HCT116 (cell line): ENCODE measurements around the gene USP9Y. TPM values are rescaled to one million over a fixed set of nuclear protein-coding genes. Genes with fewer than 3 reads are reported as not detected.

Source experiments
- ATAC-seq: fragments of 200-7000 bp; cut with Tn5 transposase; 2 replicates; pipeline ENCODE4 v1.9.1; 2020; ENCODE audit warnings: mild to moderate bottlenecking, moderate library complexity
- BruUV-seq: library from RNA; stranded (reverse); fragments of 400-500 nt; replicated peaks from 2 replicates; lab custom pipeline; 2021; lab: Mats Ljungman, UMichigan
- CTCF ChIA-PET: fragments of 300-600 bp; sonication (Branson Sonifier 250); formaldehyde crosslinking; loops from one replicate; lab custom pipeline; 2021; ENCODE audit warnings: antibody characterized with exemption; lab: Charles Lee
- POLR2A ChIA-PET: fragments of 300-600, 350-600 bp; sonication (Branson Sonifier 250); formaldehyde crosslinking; loops from one replicate; lab custom pipeline; 2021; ENCODE audit warnings: antibody characterized with exemption; lab: Charles Lee
- RAD21 ChIA-PET, 2 experiments: fragments of 300-600 bp; sonication (Branson Sonifier 250); formaldehyde crosslinking; loops; one replicate each; lab custom pipeline; 2023; ENCODE audit warnings: low total read pairs in 2 of 2; ENCODE audit not compliant: uncharacterized antibody in 2 of 2, unreplicated experiment in 2 of 2, low non-redundant PET in 1 of 2; lab: Charles Lee
- DNase-seq: peaks from one replicate; pipeline ENCODE4 v3.0.0-alpha.2; 2010; ENCODE audit warnings: low read depth, low spot score
- H2AFZ ChIP-seq: fragments of 200-600 bp; shearing (Covaris generic), sonication (generic); 2 replicates; pipeline ENCODE4 v1.6.1; 2017; ENCODE audit warnings: low read depth, mixed run types, mixed read lengths, antibody characterized with exemption, low read length; ENCODE audit not compliant: poor library complexity, severe bottlenecking
- H3K27ac ChIP-seq: 2 replicates; pipeline ENCODE4 v1.5.1; 2012; ENCODE audit warnings: low read depth, low read length
- H3K27me3 ChIP-seq: fragments of 200-600 bp; sonication (generic); 2 replicates; pipeline ENCODE4 v1.6.1; 2016; ENCODE audit warnings: mixed run types, low read length, mixed read lengths; ENCODE audit not compliant: insufficient read depth
- H3K36me3 ChIP-seq, 2 experiments: fragments of 200-500 bp in 1 of 2; fragments of 200-600 bp in 1 of 2; sonication (Bioruptor generic) in 1 of 2; sonication (generic) in 1 of 2; 2 replicates each; pipeline versions ENCODE4 v1.5.1 to v1.6.1; 2014 to 2016; ENCODE audit warnings: low read length in 2 of 2, inconsistent platforms in 1 of 2, mixed read lengths in 1 of 2, mixed run types in 1 of 2; ENCODE audit not compliant: insufficient read depth in 2 of 2, control insufficient read depth in 1 of 2
- H3K4me1 ChIP-seq, 2 experiments: fragments of 200-600 bp in 1 of 2; sonication (generic) in 1 of 2; 2 replicates each; pipeline versions ENCODE4 v1.5.1 to v1.6.1; 2012 to 2017; ENCODE audit warnings: low read length in 2 of 2, inconsistent platforms in 1 of 2, mild to moderate bottlenecking in 1 of 2, mixed read lengths in 1 of 2, mixed run types in 1 of 2, moderate library complexity in 1 of 2; ENCODE audit not compliant: insufficient read depth in 2 of 2, control insufficient read depth in 1 of 2
- H3K4me2 ChIP-seq: fragments of 200-600 bp; sonication (generic); 2 replicates; pipeline ENCODE4 v1.6.1; 2017; ENCODE audit warnings: mixed run types, low read length, mixed read lengths
- H3K4me3 ChIP-seq, 2 experiments: fragments of 200-600 bp in 1 of 2; sonication (generic) in 1 of 2; replicated peaks in 1 of 2; 2 replicates each; pipeline ENCODE4 v1.5.1; 2011 to 2016; ENCODE audit warnings: low read length in 2 of 2, control low read depth in 1 of 2, low read depth in 1 of 2, mild to moderate bottlenecking in 1 of 2, mixed read lengths in 1 of 2, mixed run types in 1 of 2
- H3K79me2 ChIP-seq: fragments of 200-600 bp; sonication (generic); 2 replicates; pipeline ENCODE4 v1.6.1; 2017; ENCODE audit warnings: mild to moderate bottlenecking, mixed run types, low read length, moderate library complexity, mixed read lengths; ENCODE audit not compliant: insufficient read depth
- H3K9ac ChIP-seq: fragments of 200-600 bp; sonication (generic); 2 replicates; pipeline ENCODE4 v1.6.1; 2016; ENCODE audit warnings: low read length, mixed read lengths
- H3K9me2 ChIP-seq: fragments of 200-600 bp; sonication (generic), shearing (Covaris generic); 2 replicates; pipeline ENCODE4 v1.6.1; 2017; ENCODE audit warnings: mixed run types, mild to moderate bottlenecking, moderate library complexity; ENCODE audit not compliant: insufficient read depth
- H3K9me3 ChIP-seq, 2 experiments: fragments of 200-500 bp in 1 of 2; fragments of 200-600 bp in 1 of 2; sonication (Bioruptor generic) in 1 of 2; sonication (generic) in 1 of 2; 2 replicates each; pipeline ENCODE4 v1.6.1; 2014 to 2017; ENCODE audit warnings: low read length in 2 of 2, mixed read lengths in 2 of 2, inconsistent platforms in 1 of 2, low read depth in 1 of 2, mild to moderate bottlenecking in 1 of 2, mixed run types in 1 of 2, moderate library complexity in 1 of 2; ENCODE audit not compliant: control insufficient read depth in 1 of 2, insufficient read depth in 1 of 2
- H4K20me1 ChIP-seq: fragments of 200-600 bp; sonication (generic), shearing (Covaris generic); 2 replicates; pipeline ENCODE4 v1.6.1; 2017; ENCODE audit warnings: mixed run types, mild to moderate bottlenecking, moderate library complexity; ENCODE audit not compliant: insufficient read depth
- ATF3 ChIP-seq: IDR thresholded peaks from 2 replicates; pipeline ENCODE4 v1.6.1; 2012
- CBX3 ChIP-seq: IDR thresholded peaks from 2 replicates; pipeline ENCODE4 v1.6.1; 2012; ENCODE audit warnings: low read depth
- CEBPB ChIP-seq: IDR thresholded peaks from 2 replicates; pipeline ENCODE4 v1.6.1; 2012; ENCODE audit warnings: low read depth
- EGR1 ChIP-seq: IDR thresholded peaks from 2 replicates; pipeline ENCODE4 v1.6.1; 2012; ENCODE audit warnings: low read depth
- ELF1 ChIP-seq: IDR thresholded peaks from 2 replicates; pipeline ENCODE4 v1.6.1; 2012; ENCODE audit warnings: low read depth, borderline replicate concordance
- EZH2 ChIP-seq: fragments of 200-600 bp; sonication (generic); IDR thresholded peaks from 2 replicates; pipeline ENCODE4 v1.6.1; 2017; ENCODE audit warnings: antibody characterized with exemption, mixed run types
- FOSL1 ChIP-seq: IDR thresholded peaks from 2 replicates; pipeline ENCODE4 v1.6.1; 2012; ENCODE audit warnings: low read depth
- SIN3A ChIP-seq: IDR thresholded peaks from 2 replicates; pipeline ENCODE4 v1.6.1; 2012; ENCODE audit warnings: low read depth
- TCF7L2 ChIP-seq: IDR thresholded peaks from 2 replicates; pipeline ENCODE4 v1.7.0; 2011; ENCODE audit warnings: borderline replicate concordance, inconsistent platforms; ENCODE audit not compliant: insufficient read depth, insufficient read length; ENCODE audit errors: extremely low read depth
- ZBTB33 ChIP-seq: IDR thresholded peaks from 2 replicates; pipeline ENCODE4 v1.6.1; 2011; ENCODE audit warnings: mild to moderate bottlenecking, low read length, moderate library complexity; ENCODE audit not compliant: insufficient replicate concordance; ENCODE audit errors: extremely low read depth
- ZFX ChIP-seq: fragments of 450-650 bp; IDR thresholded peaks from 2 replicates; pipeline ENCODE4 v1.6.1; 2017
- intact Hi-C: fragments of 100-400 bp; cut with micrococcal nuclease; formaldehyde crosslinking; loops from 2 replicates; pipeline ENCODE4 v1.10.0; 2022
- total RNA-seq: library from RNA; stranded (reverse); gene quantifications from one replicate; pipeline ENCODE4 v1.2.1, GENCODE V29; 2021; ENCODE audit not compliant: unreplicated experiment

The USP9Y gene
- total RNA-seq, 1 experiment from 2014 or later, result 4.4 TPM

- TF ChIP-seq ZFX (no peak), SIN3A (no peak), FOSL1 (no peak), ELF1 (no peak), CEBPB (no peak), ATF3 (no peak), ZBTB33 (no peak)
Observed at GRCh38 chrY:12651621-12652036, 49.4 kb upstream of the USP9Y start (continued).

- no peaks in the 10 kb centered on the region for H3K9me3 ChIP-seq
- intact Hi-C loops, result no loop called here
- ChIA-PET POLR2A (no interaction called here), RAD21 (no interaction called here), CTCF (no interaction called here)
- H3K4me3 ChIP-seq, result peak overlapping the region; percentile 50 to 57
- no peak for TF ChIP-seq TCF7L2
- no peak for TF ChIP-seq ATF3
- no peak for TF ChIP-seq EGR1
- no peak for TF ChIP-seq EZH2
- TF ChIP-seq CBX3, result no peak
- BruUV-seq, result no TSS peak
- H4K20me1 ChIP-seq, result no peaks in the 10 kb centered on the region
- H3K4me1 ChIP-seq, result no peaks in the 10 kb centered on the region
- H3K36me3 ChIP-seq, result no peaks in the 10 kb centered on the region
- no peaks in the 10 kb centered on the region for H3K9me2 ChIP-seq
- no peaks in the 10 kb centered on the region for H3K27me3 ChIP-seq
- H3K4me2 ChIP-seq, result peak overlapping the region; percentile 52
- H3K27ac ChIP-seq, result no peak overlapping the region
- H3K79me2 ChIP-seq, result no peaks in the 10 kb centered on the region; the same call in 1 of the 2 replicates
- no peak overlapping the region for H2AFZ ChIP-seq
- peak overlapping the region; percentile 57 for H3K9ac ChIP-seq
- DNase-seq (no peak), ATAC-seq (peak; percentile 55)
Observed at GRCh38 chrY:12661745-12662681, 39.0 kb upstream of the USP9Y start.
